ENCODE measurements around the gene SERPINB6.
A peak's percentile ranks its signal among the peaks of the same experiment; 100 is the strongest.

SERPINB6 gene

GRCh38 chr6:3001146-3001772, 29.9 kb upstream of the SERPINB6 start:
- no peak overlapping the region for H3K4me3 ChIP-seq

GRCh38 chr6:2999618-3000557, 28.5 kb upstream of the SERPINB6 start, which contains the start of gene NQO2:
NQO2 (plus strand) TSS chr6:2999894; CDS start chr6:3006553, 6,659 bp downstream.
- H3K4me3 ChIP-seq = peak within 1 kb of the TSS; percentile 58 to 86 (median 83)

More at GRCh38 chr6:3001146-3001772, 29.9 kb upstream of the SERPINB6 start:
- no peak overlapping the region for H3K27ac ChIP-seq

GRCh38 chr6:2998998-2999617, 27.7 kb upstream of the SERPINB6 start:
- H3K4me3 ChIP-seq = peak overlapping the region; percentile 58 to 86 (median 83)
- H3K27ac ChIP-seq = peak overlapping the region in 15 of 21 experiments; percentile 29 to 94 (median 58)

More at GRCh38 chr6:2999618-3000557, 28.5 kb upstream of the SERPINB6 start, which contains the start of gene NQO2:
- peak within 1 kb of the TSS in 20 of 21 experiments; percentile 65 to 94 (median 84) for H3K27ac ChIP-seq

DNA sequence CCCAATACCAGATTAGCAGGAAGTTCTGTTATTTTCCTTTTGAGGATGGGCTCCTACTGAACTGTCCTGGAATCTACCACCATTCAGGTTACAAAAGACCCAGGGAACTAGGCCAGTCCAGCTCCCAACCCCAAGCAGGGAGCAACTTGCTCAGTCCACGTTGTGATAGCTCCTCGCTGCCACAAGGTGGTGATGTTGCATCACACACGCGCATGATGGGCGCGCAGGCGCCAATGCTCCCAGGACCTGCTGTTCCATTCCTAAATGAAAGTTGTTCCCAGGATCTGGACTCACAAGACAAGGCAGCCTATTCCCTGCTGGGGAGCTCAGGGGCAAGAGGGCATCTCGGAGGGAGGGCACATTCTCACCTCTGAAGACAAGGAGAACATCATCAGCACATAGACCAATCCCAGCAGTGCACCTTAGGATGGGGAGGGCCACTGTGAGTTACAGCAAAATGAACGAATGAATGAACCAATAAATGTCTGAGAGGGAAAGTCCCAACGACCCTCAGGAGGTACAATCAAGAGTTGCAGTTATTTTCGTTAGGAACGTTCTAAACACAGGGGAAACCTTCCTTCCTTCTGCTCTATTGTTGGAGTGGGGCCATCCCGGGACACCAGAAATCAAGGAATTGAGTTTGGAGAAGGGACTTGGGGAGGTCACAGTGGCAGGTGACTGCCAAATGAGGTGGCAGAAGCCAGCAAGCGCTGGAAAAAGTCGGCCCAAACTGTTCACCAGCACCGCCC, 27.1 kb upstream of the SERPINB6 start:
- H3K27ac ChIP-seq = peak overlapping the region in 10 of 21 experiments; percentile 29 to 75 (median 65)
- peak overlapping the region in 5 of 7 experiments; percentile 58 to 85 (median 83) for H3K4me3 ChIP-seq

DNA sequence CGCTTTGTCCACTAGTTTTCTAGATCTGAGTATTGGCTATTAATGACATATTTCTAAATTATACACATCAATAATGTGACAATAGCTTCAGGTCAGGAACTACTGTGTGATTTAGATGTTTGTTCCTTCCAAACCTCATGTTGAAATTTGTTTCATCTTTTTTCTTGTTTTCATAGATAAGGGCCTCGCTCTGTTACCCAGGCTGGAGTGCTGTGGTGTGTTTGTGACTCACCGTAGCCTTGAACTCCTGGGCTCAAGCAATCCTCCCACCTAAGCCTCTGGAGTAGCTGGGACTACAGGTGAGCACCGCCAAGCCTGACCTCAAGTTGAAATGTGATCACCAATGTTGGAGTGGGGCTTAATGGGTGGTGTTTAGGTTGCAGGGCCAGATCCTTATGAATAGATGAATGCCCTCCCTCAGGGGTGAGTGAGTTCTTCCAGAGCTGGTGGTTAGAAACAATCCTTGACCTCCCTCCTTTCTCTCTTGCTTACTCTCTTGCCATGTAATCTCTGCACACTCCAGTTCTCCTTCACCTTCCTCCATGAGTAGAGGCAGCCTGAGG, 22.5 kb upstream of the SERPINB6 start:
- H3K27ac ChIP-seq = no peak overlapping the region
- no peak overlapping the region for H3K4me3 ChIP-seq

GRCh38 chr6:2992330-2992979, 21.1 kb upstream of the SERPINB6 start:
- Histone ChIP-seq H3K4me3 (no peak overlapping the region), H3K27ac (no peak overlapping the region)

DNA sequence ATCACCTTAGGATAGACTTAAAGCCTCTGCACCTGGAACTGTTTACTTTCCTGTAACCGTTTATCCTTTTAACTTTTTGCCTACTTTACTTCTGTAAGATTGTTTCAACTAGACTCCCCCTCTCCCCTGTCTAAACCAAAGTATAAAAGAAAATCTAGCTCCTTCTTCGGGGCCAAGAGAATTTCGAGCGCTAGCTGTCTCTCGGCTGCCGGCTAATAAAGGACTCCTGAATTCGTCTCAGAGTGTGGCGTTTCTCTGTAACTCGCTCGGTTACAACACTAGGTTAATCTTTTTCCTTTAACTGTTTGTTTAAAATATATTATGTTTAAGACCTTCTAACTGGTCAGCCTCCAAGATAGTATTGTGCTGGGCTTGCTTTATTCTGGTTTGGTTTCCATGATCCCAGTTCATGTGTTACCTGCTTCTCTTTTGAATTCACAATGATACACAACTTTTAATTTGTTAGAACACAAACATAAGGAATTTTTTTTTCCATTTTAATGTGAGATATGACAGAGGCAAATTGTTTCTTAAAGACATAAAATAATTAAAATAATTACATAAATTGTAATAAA, 19.7 kb upstream of the SERPINB6 start:
- Histone ChIP-seq H3K27ac (peak overlapping the region in 20 of 21 experiments; percentile 91 to 100 (median 98)), H3K4me3 (peak overlapping the region; percentile 59 to 85 (median 71))

- H3K4me3 ChIP-seq = peak overlapping the region; percentile 59 to 85 (median 71)
- peak overlapping the region; percentile 48 to 100 (median 97) for H3K27ac ChIP-seq
Measured at GRCh38 chr6:2990248-2990931, 19.0 kb upstream of the SERPINB6 start.

GRCh38 chr6:2989332-2990247, 18.2 kb upstream of the SERPINB6 start:
- peak overlapping the region; percentile 59 to 85 (median 71) for H3K4me3 ChIP-seq
- H3K27ac ChIP-seq = peak overlapping the region; percentile 91 to 100 (median 97)

GRCh38 chr6:2988426-2989331, 17.3 kb upstream of the SERPINB6 start:
- peak overlapping the region; percentile 59 to 85 (median 71) for H3K4me3 ChIP-seq
- peak overlapping the region; percentile 91 to 100 (median 97) for H3K27ac ChIP-seq

DNA sequence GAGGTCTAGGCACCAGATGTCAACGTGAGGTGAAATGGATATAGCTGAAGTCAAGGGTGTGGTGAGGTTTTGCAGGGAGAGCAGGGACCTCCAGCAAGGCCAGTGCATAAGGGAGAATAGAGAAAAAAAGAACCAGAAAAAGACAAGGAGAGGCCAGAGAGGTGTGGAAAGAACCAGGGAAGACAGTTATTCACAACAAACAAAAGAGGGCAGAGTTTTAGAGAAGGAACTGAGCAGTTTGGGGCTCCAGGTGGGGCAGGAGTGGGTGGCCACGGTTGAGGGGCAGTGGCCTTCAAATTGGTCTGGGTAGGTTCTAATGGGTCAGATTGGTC, 16.7 kb upstream of the SERPINB6 start:
- H3K27ac ChIP-seq = peak overlapping the region; percentile 91 to 100 (median 97)
- peak overlapping the region; percentile 59 to 85 (median 71) for H3K4me3 ChIP-seq

GRCh38 chr6:2986722-2987221, 15.4 kb upstream of the SERPINB6 start:
- peak overlapping the region in 5 of 21 experiments; percentile 60 to 100 (median 96) for H3K27ac ChIP-seq
- no peak overlapping the region for H3K4me3 ChIP-seq

- Histone ChIP-seq H3K27ac (no peak overlapping the region), H3K4me3 (no peak overlapping the region)
Measured at GRCh38 chr6:2984738-2985406, 13.5 kb upstream of the SERPINB6 start.

DNA sequence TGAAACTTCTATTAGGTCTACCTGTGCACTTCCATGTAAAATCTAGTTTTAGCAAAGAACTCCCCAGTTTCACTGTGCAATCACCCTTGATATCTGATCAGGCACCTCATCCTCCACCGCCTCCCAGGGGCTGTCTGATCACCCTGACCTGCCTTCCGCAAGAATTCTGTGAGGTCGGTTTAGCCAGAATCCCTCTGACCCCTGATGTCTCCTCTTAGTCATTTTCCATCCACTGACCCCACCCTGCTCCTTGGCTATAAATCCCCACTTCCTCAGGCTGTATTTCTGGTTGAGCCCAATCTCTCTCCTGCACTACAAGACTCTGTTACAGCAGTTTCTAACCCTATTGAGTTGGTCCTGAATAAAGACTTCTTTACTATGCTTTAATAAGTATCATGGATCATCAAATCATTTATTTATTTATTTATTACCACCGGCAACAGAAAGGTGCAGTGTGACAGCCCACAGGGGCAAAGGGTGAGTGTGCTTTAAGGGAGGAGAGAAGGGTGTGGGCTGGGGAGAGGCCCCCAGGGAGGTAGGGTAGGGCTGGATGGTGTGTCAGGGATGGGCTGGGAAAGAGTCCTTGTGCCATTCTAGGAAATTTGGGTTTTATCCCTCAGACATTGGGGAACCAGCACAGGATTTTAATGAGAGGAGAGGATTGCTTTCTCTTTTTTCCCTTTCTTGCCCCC, 11.2 kb upstream of the SERPINB6 start:
- Histone ChIP-seq H3K4me3 (no peak overlapping the region), H3K27ac (peak overlapping the region in 14 of 21 experiments; percentile 3 to 74 (median 40))

Data from skin epidermis (tissue), 12 donors.